GM10266 (cell line): Measurements from ENCODE around the gene BPIFB2.
"Not testable (repeated sequence)": the region's sequence is repeated elsewhere in the genome, so short reads cannot be mapped to it uniquely, and the experiment has no call there.

Experiments
- DNase-seq: peaks from one replicate; pipeline ENCODE4 v3.0.0; 2012; ENCODE audit errors: extremely low spot score
- TF ChIP-seq, protein P1 (sequence below): IDR thresholded peaks from 2 replicates; pipeline ENCODE4 v1.5.1; 2012; ENCODE audit warnings: mild to moderate bottlenecking, low read depth; ENCODE audit not compliant: control insufficient read depth, insufficient read depth; ENCODE audit errors: missing control alignments

The BPIFB2 gene

DNA sequence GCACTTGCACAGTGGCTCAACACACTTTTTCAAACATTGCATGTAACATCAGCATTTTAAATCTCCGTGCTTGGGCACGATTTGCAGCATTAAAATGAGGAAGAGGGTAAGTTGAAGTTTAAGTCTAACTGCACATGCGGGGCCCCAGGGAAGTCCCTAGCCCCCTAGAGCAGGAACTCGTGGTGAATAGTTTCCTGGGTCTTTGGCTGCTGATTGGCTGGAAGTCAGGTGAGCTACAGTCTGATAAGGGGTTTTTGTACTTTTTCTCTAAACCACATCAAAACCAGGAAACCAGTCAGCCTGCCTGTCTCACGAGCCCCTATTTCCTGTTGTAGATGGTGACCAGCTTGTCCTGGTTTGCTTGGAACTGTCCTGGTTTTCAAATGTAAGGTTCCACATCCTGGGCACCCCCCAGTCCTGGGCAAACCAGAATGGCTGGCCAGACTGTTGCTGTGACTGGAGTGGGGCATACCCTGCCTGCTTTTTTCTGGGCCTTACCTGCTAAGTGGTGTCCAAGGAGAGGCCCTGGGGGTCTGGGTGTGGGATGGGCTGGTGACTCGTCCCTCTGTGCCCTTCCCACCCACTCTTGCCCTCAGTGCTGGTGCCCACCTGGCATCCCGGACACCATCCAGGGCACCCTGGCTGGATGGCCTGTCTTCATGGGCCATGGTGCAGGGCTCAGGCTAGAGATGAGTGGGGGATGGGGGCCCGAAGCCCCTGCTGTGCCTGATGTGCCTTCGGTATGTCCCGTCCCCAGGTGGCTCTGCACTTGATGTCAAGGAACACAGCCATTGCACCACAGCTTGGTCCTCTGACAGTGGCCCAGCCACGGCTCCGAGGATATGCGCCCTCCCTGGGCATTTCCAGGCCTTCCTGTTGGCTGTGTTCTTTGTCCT lies 35.1 kb upstream of the BPIFB2 start:
- TF ChIP-seq, protein P1, sequence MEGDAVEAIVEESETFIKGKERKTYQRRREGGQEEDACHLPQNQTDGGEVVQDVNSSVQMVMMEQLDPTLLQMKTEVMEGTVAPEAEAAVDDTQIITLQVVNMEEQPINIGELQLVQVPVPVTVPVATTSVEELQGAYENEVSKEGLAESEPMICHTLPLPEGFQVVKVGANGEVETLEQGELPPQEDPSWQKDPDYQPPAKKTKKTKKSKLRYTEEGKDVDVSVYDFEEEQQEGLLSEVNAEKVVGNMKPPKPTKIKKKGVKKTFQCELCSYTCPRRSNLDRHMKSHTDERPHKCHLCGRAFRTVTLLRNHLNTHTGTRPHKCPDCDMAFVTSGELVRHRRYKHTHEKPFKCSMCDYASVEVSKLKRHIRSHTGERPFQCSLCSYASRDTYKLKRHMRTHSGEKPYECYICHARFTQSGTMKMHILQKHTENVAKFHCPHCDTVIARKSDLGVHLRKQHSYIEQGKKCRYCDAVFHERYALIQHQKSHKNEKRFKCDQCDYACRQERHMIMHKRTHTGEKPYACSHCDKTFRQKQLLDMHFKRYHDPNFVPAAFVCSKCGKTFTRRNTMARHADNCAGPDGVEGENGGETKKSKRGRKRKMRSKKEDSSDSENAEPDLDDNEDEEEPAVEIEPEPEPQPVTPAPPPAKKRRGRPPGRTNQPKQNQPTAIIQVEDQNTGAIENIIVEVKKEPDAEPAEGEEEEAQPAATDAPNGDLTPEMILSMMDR: no peak
- peak; percentile 83 for DNase-seq

DNA sequence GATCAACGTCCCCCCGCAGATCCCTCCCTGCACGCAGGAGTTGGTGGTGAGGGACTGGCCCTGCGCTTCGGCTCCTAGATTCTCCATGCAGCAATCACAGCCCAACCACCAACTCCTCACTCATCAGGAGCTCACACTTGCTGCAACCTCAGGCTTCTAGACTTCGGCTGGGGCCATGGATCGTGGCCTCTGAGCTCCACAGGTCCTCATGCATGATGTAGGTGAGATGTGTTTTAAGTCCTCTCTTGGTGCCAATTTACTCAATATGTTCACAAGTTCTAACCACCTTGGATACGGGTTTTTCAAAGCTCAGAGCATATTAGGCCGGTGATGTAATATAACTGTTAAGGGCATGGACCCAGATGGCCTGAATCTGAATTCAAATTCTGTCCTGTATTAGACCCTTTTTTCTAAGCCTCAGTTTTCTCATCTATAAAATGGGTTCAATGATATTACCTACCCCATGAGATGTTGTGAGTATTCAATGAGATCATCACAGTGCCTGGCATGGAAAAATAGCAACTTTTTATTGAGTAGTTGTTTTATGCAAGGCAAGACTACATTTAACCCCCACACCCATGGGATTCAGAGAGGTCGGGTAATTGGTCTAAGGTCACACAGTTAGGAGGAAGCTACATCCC lies 34.3 kb upstream of the BPIFB2 start:
- DNase-seq: no peak
- TF ChIP-seq, protein P1: no peak

DNA sequence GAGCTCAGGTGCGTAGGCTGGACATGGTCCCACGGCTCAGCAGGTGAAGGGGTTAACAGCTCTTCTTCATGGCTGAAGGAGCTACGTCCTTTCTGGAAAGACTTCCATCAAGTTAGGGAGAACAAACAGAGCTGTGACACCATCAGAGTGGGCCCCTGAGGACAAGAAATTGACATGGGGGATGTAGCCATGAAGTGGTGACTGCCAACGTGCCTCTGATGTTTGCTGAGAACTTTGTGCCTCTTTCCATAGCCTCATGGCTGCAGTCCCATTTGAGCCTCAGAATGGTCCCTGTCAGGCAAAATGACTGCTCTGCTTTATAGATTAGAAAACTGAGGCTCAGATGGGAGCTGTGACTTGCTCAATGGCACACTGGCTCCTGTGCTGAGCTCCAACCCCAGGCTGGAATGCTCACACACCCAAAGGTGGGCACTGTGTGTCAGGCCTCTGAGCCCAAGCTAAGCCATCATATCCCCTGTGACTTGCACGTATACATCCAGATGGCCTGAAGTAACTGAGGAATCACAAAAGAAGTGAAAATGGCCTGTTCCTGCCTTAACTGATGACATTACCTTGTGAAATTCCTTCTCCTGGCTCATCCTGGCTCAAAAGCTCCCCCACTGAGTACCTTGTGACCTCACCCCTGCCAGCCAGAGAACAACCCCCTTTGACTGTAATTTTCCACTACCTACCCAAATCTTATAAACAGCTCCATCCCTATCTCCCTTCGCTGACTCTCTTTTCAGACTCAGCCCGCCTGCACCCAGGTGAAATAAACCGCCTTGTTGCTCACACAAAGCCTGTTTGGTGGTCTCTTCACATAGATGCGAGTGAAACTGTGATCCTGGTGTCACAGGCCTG lies 33.1 kb upstream of the BPIFB2 start:
- DNase-seq: not testable (repeated sequence)

DNA sequence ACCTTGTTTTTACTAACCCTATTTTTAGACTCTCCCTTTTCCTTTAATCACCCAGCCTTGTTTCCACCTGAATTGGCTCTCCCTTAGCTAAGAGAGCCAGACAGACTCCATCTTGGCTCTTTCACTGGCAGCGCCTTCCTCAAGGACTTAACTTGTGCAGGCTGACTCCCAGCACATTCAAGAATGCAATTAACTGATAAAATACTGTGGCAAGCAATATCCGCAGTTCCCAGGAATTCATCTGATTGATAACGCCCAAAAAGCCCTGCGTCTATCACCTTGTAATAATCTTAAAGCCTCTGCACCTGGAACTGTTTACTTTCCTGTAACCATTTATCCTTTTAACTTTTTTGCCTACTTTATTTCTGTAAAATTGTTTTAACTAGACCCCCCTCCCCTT lies 32.4 kb upstream of the BPIFB2 start:
- not testable (repeated sequence) for DNase-seq

DNA sequence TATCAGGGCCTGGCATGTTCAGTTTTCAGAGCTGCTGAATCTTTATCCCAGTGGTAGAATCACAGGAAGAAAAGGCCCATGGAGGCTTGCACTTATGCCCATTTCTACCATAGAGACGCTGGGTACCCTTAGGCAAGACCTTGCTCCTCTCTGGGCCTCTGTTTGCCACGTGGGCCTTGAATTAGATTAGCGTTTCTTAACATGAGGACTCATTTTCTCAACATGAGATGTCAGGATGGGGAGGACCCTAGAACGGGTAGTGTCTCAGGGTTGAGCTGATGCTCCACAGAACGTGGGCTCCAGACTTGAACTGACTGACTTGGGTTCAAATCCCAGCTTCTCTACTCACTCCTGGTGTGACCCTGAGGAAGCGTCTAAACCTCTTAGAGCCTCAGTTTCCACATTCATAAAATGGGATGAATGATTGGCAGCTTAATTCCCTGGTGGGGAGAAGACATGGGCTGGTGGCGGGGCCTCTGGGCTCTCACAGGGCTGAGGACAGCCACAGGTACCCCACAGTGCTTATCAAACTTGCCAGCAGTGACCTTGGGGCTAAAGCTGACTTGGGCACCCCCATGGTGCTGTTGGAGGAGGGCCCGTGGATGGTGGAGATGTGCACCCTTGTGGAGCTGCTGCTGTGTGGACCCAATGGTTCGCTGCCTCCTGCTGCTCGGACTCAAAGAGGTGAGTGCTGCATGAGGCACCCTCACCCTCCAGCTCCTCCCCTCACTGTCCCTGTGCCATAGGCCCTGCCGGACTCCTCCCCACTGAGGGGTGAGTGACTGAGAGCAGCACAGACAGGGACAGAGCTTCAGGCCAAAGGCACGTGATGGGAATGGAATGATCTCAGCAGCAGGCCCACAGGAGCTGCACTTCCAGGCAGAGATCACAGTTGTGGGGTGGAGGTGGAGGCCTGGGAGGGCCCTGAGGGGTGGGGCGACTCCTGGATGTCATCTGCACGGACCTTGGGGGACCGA lies 31.5 kb upstream of the BPIFB2 start:
- TF ChIP-seq, protein P1: no peak
- no peak for DNase-seq

DNA sequence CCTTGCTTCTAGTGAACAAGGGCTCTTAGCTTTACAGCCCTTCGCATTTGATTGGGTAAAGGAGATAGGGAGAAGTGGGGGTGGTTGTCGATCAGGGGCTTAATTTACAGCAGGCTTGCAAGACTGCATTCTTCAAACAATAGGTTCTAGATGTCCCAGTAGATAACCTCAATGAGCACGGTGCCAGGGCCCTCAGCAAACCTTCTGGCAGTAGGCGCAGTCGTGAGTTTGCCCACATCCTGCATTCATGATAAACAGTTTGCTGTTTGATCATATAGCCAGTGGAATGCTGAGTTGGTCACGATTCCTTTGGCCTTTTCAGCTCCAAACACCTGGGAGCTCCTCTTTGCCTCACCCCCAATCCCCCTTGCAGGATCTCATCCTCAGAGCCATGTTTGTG lies 30.8 kb upstream of the BPIFB2 start:
- no peak for DNase-seq
- TF ChIP-seq, protein P1: no peak

DNA sequence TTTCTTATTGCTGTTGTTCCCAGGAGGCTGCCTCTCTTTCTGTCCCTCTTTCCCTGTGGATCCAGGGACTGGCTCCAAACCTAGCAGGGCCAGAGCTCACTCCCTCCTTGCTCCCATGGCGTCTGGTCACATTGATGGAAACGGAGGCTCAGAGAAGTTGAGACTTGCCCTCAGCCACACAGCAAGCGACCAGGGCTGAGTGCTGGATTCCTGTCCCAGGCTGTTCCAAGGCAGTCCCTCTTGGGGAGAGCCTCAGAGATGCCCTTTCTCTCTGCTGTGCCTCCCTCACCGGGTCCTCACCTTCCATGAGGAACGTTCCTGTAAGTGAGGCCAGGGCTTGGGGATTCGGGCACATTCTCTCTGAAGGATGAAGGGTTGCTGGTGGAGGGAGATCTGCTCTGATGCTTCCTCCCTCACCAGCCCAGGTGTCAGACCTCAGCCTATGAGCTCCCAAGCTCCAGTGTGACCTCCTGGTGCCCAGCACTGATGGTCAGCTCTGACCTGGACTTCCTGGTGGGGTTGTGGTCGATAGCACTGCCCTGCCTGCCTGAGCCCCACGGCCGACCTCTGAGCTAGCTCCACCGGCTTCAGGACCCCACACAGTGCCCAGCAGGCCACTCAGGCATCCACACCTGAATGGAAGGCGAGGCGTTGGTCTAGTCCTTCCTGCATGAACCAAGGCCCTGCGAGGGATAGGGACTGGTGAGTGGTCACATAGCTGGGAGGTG lies 30.1 kb upstream of the BPIFB2 start:
- TF ChIP-seq, protein P1: no peak
- DNase-seq: no peak
